SK-N-SH (cell line): ENCODE results near the gene COL2A1.

Source experiments
- CHD2 ChIP-seq: fragments of 150-350 bp; IDR thresholded peaks from 2 replicates; pipeline ENCODE4 v1.6.1; 2018; ENCODE audit warnings: low read length; ENCODE audit not compliant: partially characterized antibody
- CTCF ChIP-seq: fragments of 200-600 bp; sonication (generic); IDR thresholded peaks from 2 replicates; pipeline ENCODE4 v1.6.1; 2017; ENCODE audit warnings: antibody characterized with exemption, mild to moderate bottlenecking, moderate library complexity
- ELF1 ChIP-seq: IDR thresholded peaks from 2 replicates; pipeline ENCODE4 v1.4.0; 2012
- EP300 ChIP-seq, 2 experiments: IDR thresholded peaks; 2 replicates each; pipeline versions ENCODE4 v1.4.0 to v1.6.1; 2012; ENCODE audit warnings: borderline replicate concordance in 1 of 2, low read depth in 1 of 2, low read length in 1 of 2
- FOSL2 ChIP-seq: IDR thresholded peaks from 2 replicates; pipeline ENCODE4 v1.4.0; 2012; ENCODE audit warnings: low read depth, mild to moderate bottlenecking, moderate library complexity, borderline replicate concordance
- FOXJ3 ChIP-seq: sonication (generic); formaldehyde crosslinking; IDR thresholded peaks from 2 replicates; pipeline ENCODE4 v1.5.1; 2020; ENCODE audit warnings: mild to moderate bottlenecking, missing genetic modification reagents
- IRF3 ChIP-seq: fragments of 150-350 bp; IDR thresholded peaks from 2 replicates; pipeline ENCODE4 v1.6.1; 2016; ENCODE audit warnings: mild to moderate bottlenecking, low read depth, low read length
- MAX ChIP-seq: IDR thresholded peaks from 2 replicates; pipeline ENCODE4 v1.4.0; 2012; ENCODE audit warnings: low read depth
- POLR2AphosphoS5 ChIP-seq: IDR thresholded peaks from 2 replicates; pipeline ENCODE4 v1.6.1; 2012; ENCODE audit warnings: low read depth, low read length
- REST ChIP-seq: IDR thresholded peaks from 2 replicates; pipeline ENCODE4 v1.6.1; 2012; ENCODE audit warnings: mild to moderate bottlenecking, low read depth, low read length, moderate library complexity
- RFX5 ChIP-seq: IDR thresholded peaks from 2 replicates; pipeline ENCODE4 v1.6.1; 2012; ENCODE audit warnings: mild to moderate bottlenecking, improper control_type of control experiment, low read length
- SIN3A ChIP-seq: IDR thresholded peaks from 2 replicates; pipeline ENCODE4 v1.6.1; 2012; ENCODE audit warnings: low read depth, mild to moderate bottlenecking, low read length, moderate library complexity, borderline replicate concordance
- USF1 ChIP-seq: IDR thresholded peaks from 2 replicates; pipeline ENCODE4 v1.4.0; 2012; ENCODE audit warnings: low read depth, borderline replicate concordance
- ZBTB33 ChIP-seq: IDR thresholded peaks from 2 replicates; pipeline ENCODE4 v1.4.0; 2012; ENCODE audit warnings: low read depth, borderline replicate concordance

GRCh38 chr12:48051681-48052080 lies 47.4 kb upstream of the COL2A1 start:
- TF ChIP-seq CHD2 (no peak), USF1 (no peak), CTCF (no peak), EP300 (IDR thresholded peaks at IDR 0.05; ENCODE audit: borderline replicate concordance in 1 of 2, low read depth in 1 of 2, low read length in 1 of 2) (no peak), FOXJ3 (CRISPR knock-in tag) (no peak), ZBTB33 (no peak), FOSL2 (no peak), RFX5 (no peak), POLR2AphosphoS5 (no peak), ELF1 (no peak), REST (no peak), IRF3 (no peak), SIN3A (no peak), MAX (no peak)
